Measurements from ENCODE around the gene KDR.

GRCh38 chr4:55066018-55066417 is 59.4 kb downstream of the KDR start:
- no peak for TF ChIP-seq POLR2A (IDR thresholded peaks at IDR 0.05; ENCODE audit: low read depth)
- no peak for TF ChIP-seq CTCF (IDR thresholded peaks at IDR 0.05)
- TF ChIP-seq EP300 (IDR thresholded peaks at IDR 0.05) = no peak
- no peak for TF ChIP-seq POLR2AphosphoS5 (IDR thresholded peaks at IDR 0.05)

Measured in esophagus muscularis mucosa (tissue), 4 donors.